Osteoblast (primary cell): ENCODE data around the gene WWOX. TPM values are rescaled to one million over a fixed set of nuclear protein-coding genes. Genes with fewer than 3 reads are reported as not detected.
"Not testable (repeated sequence)": the region's sequence is repeated elsewhere in the genome, so short reads cannot be mapped to it uniquely, and the experiment has no call there.

Source experiments
- DNase-seq: peaks from one replicate; pipeline ENCODE4 v3.0.0; 2011; ENCODE audit warnings: low spot score, mixed read lengths; ENCODE audit not compliant: insufficient read length; ENCODE audit errors: missing footprints
- H2AFZ ChIP-seq: 2 replicates; pipeline ENCODE4 v1.6.0; 2011; ENCODE audit warnings: mild to moderate bottlenecking, low read length
- H3K27ac ChIP-seq: 2 replicates; pipeline ENCODE4 v1.5.1; 2011; ENCODE audit warnings: mild to moderate bottlenecking, low read depth, low read length, moderate library complexity
- H3K27me3 ChIP-seq: 2 replicates; pipeline ENCODE4 v1.6.0; 2012; ENCODE audit warnings: mild to moderate bottlenecking, control low read depth, inconsistent platforms, low read length, moderate library complexity; ENCODE audit not compliant: insufficient read depth
- H3K36me3 ChIP-seq: 2 replicates; pipeline ENCODE4 v1.5.1; 2011; ENCODE audit warnings: mild to moderate bottlenecking, low read length, control low read depth, moderate library complexity; ENCODE audit not compliant: insufficient read depth
- H3K4me1 ChIP-seq: 2 replicates; pipeline ENCODE4 v1.5.1; 2011; ENCODE audit warnings: mild to moderate bottlenecking, low read length, control low read depth, moderate library complexity; ENCODE audit not compliant: insufficient read depth
- H3K4me2 ChIP-seq: 2 replicates; pipeline ENCODE4 v1.6.0; 2011; ENCODE audit warnings: mild to moderate bottlenecking, low read length; ENCODE audit not compliant: insufficient read depth
- H3K4me3 ChIP-seq: fragments of 200-600 bp; sonication (generic); 3 replicates; pipeline ENCODE4 v1.5.1; 2012; ENCODE audit warnings: mild to moderate bottlenecking, low read length, inconsistent platforms; ENCODE audit not compliant: insufficient read depth
- H3K79me2 ChIP-seq: 2 replicates; pipeline ENCODE4 v1.6.0; 2012; ENCODE audit warnings: mild to moderate bottlenecking, low read length, control low read depth, inconsistent platforms; ENCODE audit not compliant: insufficient read depth
- H3K9me3 ChIP-seq: 2 replicates; pipeline ENCODE4 v1.5.1; 2011; ENCODE audit warnings: low read depth, low read length, control low read depth
- H4K20me1 ChIP-seq: 2 replicates; pipeline ENCODE4 v1.6.0; 2012; ENCODE audit warnings: mild to moderate bottlenecking, low read length, control low read depth; ENCODE audit not compliant: insufficient read depth
- total RNA-seq: library from RNA; depleted of rRNA; stranded (reverse); fragments of >200 nt; gene quantifications from 2 replicates; pipeline ENCODE4 v1.2.3, GENCODE V29; 2012
- TF ChIP-seq, protein P1 (sequence below): IDR thresholded peaks from 2 replicates; pipeline ENCODE4 v1.5.1; 2011; ENCODE audit warnings: mild to moderate bottlenecking, low read depth, low read length, moderate library complexity; ENCODE audit errors: extremely low read depth

WWOX gene
- 23.3 and 23.9 TPM in 2 replicates for total RNA-seq

- Histone ChIP-seq H3K27ac (peak within 1 kb of the TSS; percentile 74), H4K20me1 (no peaks in the 10 kb centered on the region), H2AFZ (peak within 1 kb of the TSS; percentile 95), H3K36me3 (no peaks in the 10 kb centered on the region), H3K79me2 (no peaks in the 10 kb centered on the region), H3K9me3 (no peaks in the 10 kb centered on the region), H3K4me3 (peak within 1 kb of the TSS; percentile 99), H3K27me3 (no peaks in the 10 kb centered on the region), H3K4me2 (peak within 1 kb of the TSS; percentile 86), H3K4me1 (peaks cover 5% of the 10 kb centered on the region)
- TF ChIP-seq, protein P1, sequence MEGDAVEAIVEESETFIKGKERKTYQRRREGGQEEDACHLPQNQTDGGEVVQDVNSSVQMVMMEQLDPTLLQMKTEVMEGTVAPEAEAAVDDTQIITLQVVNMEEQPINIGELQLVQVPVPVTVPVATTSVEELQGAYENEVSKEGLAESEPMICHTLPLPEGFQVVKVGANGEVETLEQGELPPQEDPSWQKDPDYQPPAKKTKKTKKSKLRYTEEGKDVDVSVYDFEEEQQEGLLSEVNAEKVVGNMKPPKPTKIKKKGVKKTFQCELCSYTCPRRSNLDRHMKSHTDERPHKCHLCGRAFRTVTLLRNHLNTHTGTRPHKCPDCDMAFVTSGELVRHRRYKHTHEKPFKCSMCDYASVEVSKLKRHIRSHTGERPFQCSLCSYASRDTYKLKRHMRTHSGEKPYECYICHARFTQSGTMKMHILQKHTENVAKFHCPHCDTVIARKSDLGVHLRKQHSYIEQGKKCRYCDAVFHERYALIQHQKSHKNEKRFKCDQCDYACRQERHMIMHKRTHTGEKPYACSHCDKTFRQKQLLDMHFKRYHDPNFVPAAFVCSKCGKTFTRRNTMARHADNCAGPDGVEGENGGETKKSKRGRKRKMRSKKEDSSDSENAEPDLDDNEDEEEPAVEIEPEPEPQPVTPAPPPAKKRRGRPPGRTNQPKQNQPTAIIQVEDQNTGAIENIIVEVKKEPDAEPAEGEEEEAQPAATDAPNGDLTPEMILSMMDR: peak; percentile 74
- peak; percentile 99 for DNase-seq
Observed at GRCh38 chr16:78099271-78100111, at the start of gene WWOX. Gene WWOX (plus strand): TSS chr16:78099654.

GRCh38 chr16:78050734-78051400, 48.6 kb upstream of the WWOX start:
- Histone ChIP-seq H3K27me3 (no peaks in the 10 kb centered on the region), H3K79me2 (no peaks in the 10 kb centered on the region)

DNA sequence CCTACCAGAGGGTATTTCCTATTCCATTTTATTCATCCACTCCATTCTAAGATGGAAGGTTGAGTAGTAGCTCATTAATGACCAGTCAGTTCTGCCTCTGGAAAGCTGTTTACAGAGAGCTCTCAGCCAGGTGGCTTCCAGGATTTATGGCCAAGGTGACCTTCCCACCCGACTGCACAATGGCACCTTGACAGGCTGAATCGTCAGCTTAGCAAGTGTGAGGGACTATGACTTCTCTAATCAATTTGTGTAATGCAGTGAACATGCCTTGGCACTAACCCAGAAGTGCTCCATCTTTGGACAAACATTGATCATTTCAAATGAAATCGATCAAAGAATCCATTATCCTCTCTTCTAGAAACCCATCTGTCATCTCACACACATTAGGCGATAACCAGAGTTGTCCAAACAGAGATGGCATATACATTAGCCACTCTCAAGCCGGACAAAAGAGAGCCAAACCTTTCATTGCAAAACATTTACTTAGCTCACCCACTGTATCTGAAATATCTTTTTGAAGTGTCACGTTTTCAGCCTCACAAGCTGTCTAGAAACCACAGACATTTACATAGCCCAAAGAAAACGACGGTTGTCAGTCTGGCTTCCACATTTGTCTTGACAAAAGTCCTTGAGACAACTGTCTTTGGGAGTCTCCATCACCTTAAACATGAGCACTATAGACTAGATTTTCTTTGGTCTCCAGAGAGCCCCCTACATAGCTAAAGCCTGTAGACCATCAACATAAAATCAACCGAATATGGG, 41.5 kb upstream of the WWOX start:
- Histone ChIP-seq H3K79me2 (no peaks in the 10 kb centered on the region), H3K27ac (no peak overlapping the region), H3K4me1 (no peaks in the 10 kb centered on the region), H2AFZ (no peak overlapping the region), H4K20me1 (no peaks in the 10 kb centered on the region), H3K9me3 (no peaks in the 10 kb centered on the region), H3K4me3 (no peak overlapping the region), H3K4me2 (no peak overlapping the region), H3K27me3 (no peaks in the 10 kb centered on the region), H3K36me3 (no peaks in the 10 kb centered on the region)
- TF ChIP-seq, protein P1: no peak
- DNase-seq: peak; percentile 10

More at GRCh38 chr16:78050734-78051400, 48.6 kb upstream of the WWOX start:
- no peak overlapping the region for H3K4me3 ChIP-seq
- H3K36me3 ChIP-seq: no peaks in the 10 kb centered on the region
- DNase-seq: no peak
- H4K20me1 ChIP-seq: no peaks in the 10 kb centered on the region
- H3K4me2 ChIP-seq: no peak overlapping the region
- H3K9me3 ChIP-seq: no peaks in the 10 kb centered on the region
- no peak overlapping the region for H3K27ac ChIP-seq
- no peak overlapping the region for H2AFZ ChIP-seq
- H3K4me1 ChIP-seq: no peaks in the 10 kb centered on the region
- TF ChIP-seq, protein P1: no peak

GRCh38 chr16:78059806-78060205, 39.6 kb upstream of the WWOX start:
- H4K20me1 ChIP-seq, H3K27me3 ChIP-seq, H3K79me2 ChIP-seq, H3K4me3 ChIP-seq, H3K27ac ChIP-seq, H3K36me3 ChIP-seq, H2AFZ ChIP-seq, H3K4me2 ChIP-seq, H3K9me3 ChIP-seq, H3K4me1 ChIP-seq, DNase-seq: not testable (repeated sequence)
